Lung (tissue), 12 donors: ENCODE results near the gene STAG2. TPM values are rescaled to one million over a fixed set of nuclear protein-coding genes. Genes with fewer than 3 reads are reported as not detected.

Experiments
- ATAC-seq: fragments of 200-7000 bp; cut with Tn5 transposase; one replicate; pipeline ENCODE4 v1.9.1; 2020; ENCODE audit warnings: moderate number of reproducible peaks; ENCODE audit not compliant: insufficient read depth, low FRiP score
- DNase-seq, 3 donors: peaks; one replicate each; pipeline ENCODE4 v3.0.0-alpha.2; 2013 to 2017
- H3K27ac ChIP-seq, 2 donors: one replicate each; pipeline ENCODE4 v1.5.1; 2013; ENCODE audit warnings: mild to moderate bottlenecking in 2 of 2, moderate library complexity in 2 of 2, control low read depth in 1 of 2, inconsistent platforms in 1 of 2, low read depth in 1 of 2, low read length in 1 of 2
- H3K27me3 ChIP-seq, 3 donors: one replicate each; pipeline ENCODE4 v1.5.1; 2013; ENCODE audit warnings: low read length in 2 of 3; ENCODE audit not compliant: control insufficient read depth in 3 of 3, insufficient read depth in 3 of 3
- H3K36me3 ChIP-seq, 4 donors: one replicate each; pipeline ENCODE4 v1.5.1; 2013; ENCODE audit warnings: low read length in 4 of 4, mild to moderate bottlenecking in 1 of 4, moderate library complexity in 1 of 4; ENCODE audit not compliant: control insufficient read depth in 4 of 4, insufficient read depth in 4 of 4
- H3K4me1 ChIP-seq, 5 donors: one replicate each; pipeline ENCODE4 v1.5.1; 2013; ENCODE audit warnings: low read length in 5 of 5, mild to moderate bottlenecking in 2 of 5, moderate library complexity in 1 of 5; ENCODE audit not compliant: control insufficient read depth in 5 of 5, insufficient read depth in 5 of 5
- H3K4me3 ChIP-seq: one replicate; pipeline ENCODE4 v1.5.1; 2013; ENCODE audit warnings: mild to moderate bottlenecking, control low read depth, moderate library complexity
- H3K9ac ChIP-seq, 2 donors: one replicate each; pipeline ENCODE4 v1.5.1; 2013; ENCODE audit warnings: low read length in 2 of 2, control low read depth in 1 of 2; ENCODE audit not compliant: insufficient read depth in 1 of 2
- H3K9me3 ChIP-seq, 4 donors: one replicate each; pipeline ENCODE4 v1.5.1; 2013; ENCODE audit warnings: low read length in 3 of 4, mild to moderate bottlenecking in 1 of 4, moderate library complexity in 1 of 4; ENCODE audit not compliant: control insufficient read depth in 4 of 4, insufficient read depth in 3 of 4
- WGBS, 2 donors: extraction: QIAGEN DNeasy Blood & Tissue Kit; methylation state at CpG; one replicate each; pipeline ENCODE4 v1.1.7; 2013; 5-methylcytosine and 5-hydroxymethylcytosine counted together
- polyA plus RNA-seq, 2 donors: library from polyadenylated mRNA; stranded (reverse); fragments of 200-250 nt; gene quantifications; one replicate each; pipeline ENCODE4 v1.2.1, GENCODE V29; 2013
- total RNA-seq, 2 donors: library from RNA; depleted of rRNA in 1 of 2; stranded (reverse); fragments of >200 nt in 1 of 2; gene quantifications; one replicate each; pipeline ENCODE4 v1.2.1, GENCODE V29; 2014 to 2021
- TF ChIP-seq, protein P1 (sequence below): IDR thresholded peaks from 2 replicates; pipeline ENCODE4 v1.5.1; 2012; ENCODE audit warnings: mild to moderate bottlenecking; ENCODE audit errors: control extremely low read depth, extremely low read depth
- donor health status: control.
- donor health status: control.
- donor health status: Bipolar disorder and iron deficiency.
- donor health status: healthy.
- donor health status: DM: yes; HTN: yes; CAD: no.

Gene STAG2
- total and polyA plus RNA-seq, 4 donors = 16.4 to 181 (median 36.8) TPM

DNA sequence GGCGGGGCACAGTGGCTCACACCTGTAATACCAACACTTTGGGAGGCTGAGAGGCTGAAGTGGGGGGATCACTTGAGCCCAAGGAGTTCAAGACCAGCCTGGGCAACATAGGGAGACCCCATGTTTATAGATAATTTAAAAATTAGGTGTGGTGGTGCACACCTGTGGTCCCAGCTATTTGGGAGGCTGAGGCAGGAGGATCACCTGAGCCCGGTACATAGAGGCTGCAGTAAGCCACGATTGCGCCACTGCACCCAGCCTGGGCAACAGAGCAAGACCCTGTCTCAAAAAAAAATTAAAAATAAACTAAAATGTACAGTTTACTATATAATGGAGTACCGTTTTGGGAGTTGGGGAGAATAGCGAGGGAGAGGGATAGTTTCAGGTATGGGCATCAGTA, 4.2 kb downstream of the STAG2 start:
- H3K9me3 ChIP-seq = no peaks in the 10 kb centered on the region
- WGBS, 2 donors = 87 to 92% methylated on average over 6 of the region's 6 CpGs
- no peaks in the 10 kb centered on the region for H3K27me3 ChIP-seq
- TF ChIP-seq, protein P1, sequence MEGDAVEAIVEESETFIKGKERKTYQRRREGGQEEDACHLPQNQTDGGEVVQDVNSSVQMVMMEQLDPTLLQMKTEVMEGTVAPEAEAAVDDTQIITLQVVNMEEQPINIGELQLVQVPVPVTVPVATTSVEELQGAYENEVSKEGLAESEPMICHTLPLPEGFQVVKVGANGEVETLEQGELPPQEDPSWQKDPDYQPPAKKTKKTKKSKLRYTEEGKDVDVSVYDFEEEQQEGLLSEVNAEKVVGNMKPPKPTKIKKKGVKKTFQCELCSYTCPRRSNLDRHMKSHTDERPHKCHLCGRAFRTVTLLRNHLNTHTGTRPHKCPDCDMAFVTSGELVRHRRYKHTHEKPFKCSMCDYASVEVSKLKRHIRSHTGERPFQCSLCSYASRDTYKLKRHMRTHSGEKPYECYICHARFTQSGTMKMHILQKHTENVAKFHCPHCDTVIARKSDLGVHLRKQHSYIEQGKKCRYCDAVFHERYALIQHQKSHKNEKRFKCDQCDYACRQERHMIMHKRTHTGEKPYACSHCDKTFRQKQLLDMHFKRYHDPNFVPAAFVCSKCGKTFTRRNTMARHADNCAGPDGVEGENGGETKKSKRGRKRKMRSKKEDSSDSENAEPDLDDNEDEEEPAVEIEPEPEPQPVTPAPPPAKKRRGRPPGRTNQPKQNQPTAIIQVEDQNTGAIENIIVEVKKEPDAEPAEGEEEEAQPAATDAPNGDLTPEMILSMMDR = no peak
- H3K36me3 ChIP-seq = no peaks in the 10 kb centered on the region
- H3K4me3 ChIP-seq = no peak overlapping the region
- peaks cover 0 to 6% (median 1%) of the 10 kb centered on the region in 5 donors for H3K4me1 ChIP-seq
- H3K9ac ChIP-seq = no peak overlapping the region
- ATAC-seq (no peak), DNase-seq (no peak)
- H3K27ac ChIP-seq = no peak overlapping the region

DNA sequence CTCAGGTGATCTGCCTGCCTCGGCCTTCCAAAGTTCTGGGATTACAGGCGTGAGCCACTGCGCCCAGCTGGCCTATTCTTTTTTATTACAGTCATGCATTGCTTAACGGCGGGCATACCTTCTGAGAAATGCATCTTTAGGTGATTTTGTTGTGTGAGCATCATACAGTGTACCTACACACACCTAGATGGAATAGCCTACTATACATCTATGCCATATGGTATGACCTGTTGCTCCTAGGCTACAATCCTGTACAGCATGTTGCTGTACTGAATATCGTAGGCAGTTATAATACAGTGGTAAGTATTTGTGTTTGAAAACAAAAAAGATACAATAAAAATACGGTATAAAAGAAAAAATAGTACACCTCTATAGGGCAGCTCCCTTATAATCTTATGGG, 6.0 kb downstream of the STAG2 start:
- H3K9ac ChIP-seq = no peak overlapping the region
- no peak for ATAC-seq
- no peaks in the 10 kb centered on the region for H3K36me3 ChIP-seq
- peaks cover 0 to 6% (median 1%) of the 10 kb centered on the region in 5 donors for H3K4me1 ChIP-seq
- no peak for DNase-seq
- TF ChIP-seq, protein P1 = no peak
- no peaks in the 10 kb centered on the region for H3K27me3 ChIP-seq
- WGBS, 2 donors = 86 to 91% methylated on average over 7 of the region's 7 CpGs
- H3K4me3 ChIP-seq = no peak overlapping the region
- no peaks in the 10 kb centered on the region for H3K9me3 ChIP-seq
- no peak overlapping the region for H3K27ac ChIP-seq

DNA sequence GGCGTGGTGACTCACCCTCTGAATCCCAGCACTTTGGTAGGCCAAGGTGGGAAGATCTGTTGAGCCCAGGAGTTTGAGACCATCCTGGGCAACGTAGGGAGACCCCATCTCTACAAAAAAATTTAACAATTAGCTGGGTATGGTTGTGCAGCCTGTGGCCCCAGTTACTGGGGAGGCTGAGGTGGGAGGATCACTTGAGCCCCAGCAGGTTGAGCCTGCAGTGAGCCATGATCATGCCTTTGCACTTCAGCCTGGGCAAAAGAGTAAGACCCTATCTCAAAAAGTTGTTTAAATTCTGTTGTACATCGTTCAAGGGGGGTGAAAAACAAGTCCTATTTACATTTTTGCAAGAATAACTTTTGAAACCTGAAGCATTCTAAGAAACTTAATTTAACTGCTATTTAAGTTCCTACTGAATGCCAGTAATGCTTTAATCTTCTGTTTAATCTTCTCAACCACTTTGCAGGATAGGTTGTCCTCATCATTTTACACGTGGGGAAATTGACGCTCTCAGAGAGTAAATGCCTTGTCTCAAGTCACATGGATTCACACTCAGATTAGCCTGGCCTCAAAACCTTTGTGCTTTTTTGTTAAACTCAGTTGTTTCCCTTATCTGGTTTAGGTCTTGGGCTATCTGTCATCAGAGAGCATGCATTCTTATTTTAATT, 7.0 kb downstream of the STAG2 start:
- TF ChIP-seq, protein P1 = no peak
- no peak overlapping the region for H3K4me3 ChIP-seq
- no peak for ATAC-seq
- H3K4me1 ChIP-seq = peaks cover 0 to 6% (median 1%) of the 10 kb centered on the region in 5 donors
- H3K9me3 ChIP-seq = no peaks in the 10 kb centered on the region
- no peak overlapping the region for H3K27ac ChIP-seq
- 49 to 66% methylated on average over 5 of the region's 5 CpGs for WGBS, 2 donors
- H3K9ac ChIP-seq = no peak overlapping the region
- H3K27me3 ChIP-seq = no peaks in the 10 kb centered on the region
- DNase-seq = no peak
- H3K36me3 ChIP-seq = no peaks in the 10 kb centered on the region

DNA sequence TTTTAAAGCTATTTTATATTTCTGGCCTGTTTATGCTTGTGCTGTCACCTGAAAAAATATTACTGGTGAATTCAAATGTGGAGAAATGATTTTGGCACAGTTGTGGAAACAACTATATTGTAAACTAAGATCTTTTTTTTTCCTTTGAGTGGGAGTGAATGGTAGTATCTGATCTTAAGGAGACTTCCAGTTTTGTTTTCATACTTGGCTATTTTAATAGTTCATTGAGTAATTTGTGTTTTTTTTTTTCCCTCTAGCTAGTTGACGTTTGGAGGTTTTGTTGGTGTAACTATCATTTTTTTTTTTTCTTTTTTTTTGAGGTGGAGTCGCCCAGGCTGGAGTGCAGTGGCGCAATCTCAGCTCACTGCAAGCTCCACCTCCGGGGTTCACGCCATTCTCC, 10.5 kb downstream of the STAG2 start:
- 33 to 53% methylated on average over 4 to 5 of the region's 5 CpGs for WGBS, 2 donors
- Histone ChIP-seq H3K36me3 (no peaks in the 10 kb centered on the region), H3K9ac (no peak overlapping the region), H3K4me3 (no peak overlapping the region), H3K27ac (no peak overlapping the region), H3K27me3 (no peaks in the 10 kb centered on the region), H3K4me1 (peaks cover 0 to 2% (median 0%) of the 10 kb centered on the region in 5 donors), H3K9me3 (no peaks in the 10 kb centered on the region)
- DNase-seq (peak in 1 of 3 donors; percentile 32), ATAC-seq (no peak)
- TF ChIP-seq, protein P1 = no peak
